GM12878 (cell line): ENCODE data around the gene CCDC9B. TPM values are rescaled to one million over a fixed set of nuclear protein-coding genes. Genes with fewer than 3 reads are reported as not detected.

ENCODE experiments used
- ATAC-seq: fragments of 200-7000 bp; cut with Tn5 transposase; 3 replicates; pipeline ENCODE4 v1.9.1; 2020; ENCODE audit warnings: mild to moderate bottlenecking, moderate library complexity
- BruUV-seq: library from RNA; stranded (reverse); fragments of 400-500 nt; replicated peaks from 2 replicates; lab custom pipeline; 2021; lab: Mats Ljungman, UMichigan
- CTCF ChIA-PET: fragments of 300-600 bp; sonication (Branson Sonifier 250); formaldehyde crosslinking; extraction: SDS; loops from one replicate; lab custom pipeline; 2021; ENCODE audit warnings: inconsistent platforms; lab: Yijun Ruan, JAX
- POLR2A ChIA-PET: fragments of 350-600 bp; formaldehyde crosslinking; extraction: SDS; loops from one replicate; lab custom pipeline; 2021; ENCODE audit warnings: inconsistent platforms; lab: Charles Lee
- RAD21 ChIA-PET: fragments of 300-600 bp; sonication (Branson Sonifier 250); formaldehyde crosslinking; loops from one replicate; lab custom pipeline; 2023; ENCODE audit warnings: antibody characterized with exemption; ENCODE audit not compliant: unreplicated experiment; lab: Charles Lee
- SMC1A ChIA-PET: fragments of 300-600 bp; sonication (Branson Sonifier 250); formaldehyde crosslinking; loops from one replicate; lab custom pipeline; 2023; ENCODE audit not compliant: unreplicated experiment, uncharacterized antibody; lab: Charles Lee
- DNase-seq: peaks from one replicate; pipeline ENCODE4 v3.0.0-alpha.2; 2011; ENCODE audit warnings: low read depth, low spot score
- FAIRE-seq: peaks from 3 replicates; lab custom pipeline; 2011; peaks lifted over from hg19 to GRCh38; lab: Jason Lieb, UNC
- H2AFZ ChIP-seq: 2 replicates; pipeline ENCODE4 v1.6.0; 2011; ENCODE audit warnings: low read depth, low read length, control low read depth; ENCODE audit not compliant: control insufficient read depth
- H3K27ac ChIP-seq: 2 replicates; pipeline ENCODE4 v1.5.1; 2011; ENCODE audit warnings: control low read depth; ENCODE audit not compliant: control insufficient read depth, insufficient read depth
- H3K27me3 ChIP-seq, 2 experiments: replicated peaks in 1 of 2; 2 replicates each; pipeline versions ENCODE4 v1.6.0 to v1.6.1; 2011; ENCODE audit warnings: low read length in 1 of 2; ENCODE audit not compliant: control insufficient read depth in 2 of 2, insufficient read depth in 2 of 2
- H3K36me3 ChIP-seq, 2 experiments: 2 replicates each; pipeline ENCODE4 v1.5.1; 2011; ENCODE audit warnings: low read length in 1 of 2; ENCODE audit not compliant: control insufficient read depth in 2 of 2, insufficient read depth in 2 of 2
- H3K4me1 ChIP-seq: 2 replicates; pipeline ENCODE4 v1.6.1; 2011; ENCODE audit warnings: mild to moderate bottlenecking, low read length, moderate library complexity, mixed read lengths; ENCODE audit not compliant: control insufficient read depth, insufficient read depth
- H3K4me2 ChIP-seq: 2 replicates; pipeline ENCODE4 v1.6.0; 2011; ENCODE audit warnings: control low read depth; ENCODE audit not compliant: control insufficient read depth, insufficient read depth
- H3K4me3 ChIP-seq: fragments of 200-600 bp; sonication (generic); 2 replicates; pipeline ENCODE4 v1.5.1; 2016
- H3K79me2 ChIP-seq: 2 replicates; pipeline ENCODE4 v1.6.0; 2011; ENCODE audit warnings: low read length; ENCODE audit not compliant: control insufficient read depth, insufficient read depth
- H3K9ac ChIP-seq: 2 replicates; pipeline ENCODE4 v1.8.0; 2011; ENCODE audit warnings: low read length, control low read depth, mixed read lengths; ENCODE audit not compliant: control insufficient read depth, insufficient read depth
- H3K9me3 ChIP-seq: replicated peaks from 3 replicates; pipeline ENCODE4 v1.5.1; 2011; ENCODE audit warnings: mild to moderate bottlenecking, low read length; ENCODE audit not compliant: control insufficient read depth, insufficient read depth
- H4K20me1 ChIP-seq: 2 replicates; pipeline ENCODE4 v1.6.0; 2011; ENCODE audit not compliant: control insufficient read depth, insufficient read depth
- E2F4 ChIP-seq: IDR thresholded peaks from 2 replicates; pipeline ENCODE4 v1.6.1; 2012; ENCODE audit warnings: low read depth, low read length, improper control_type of control experiment
- FOS ChIP-seq: IDR thresholded peaks from 3 replicates; pipeline ENCODE4 v1.6.1; 2011; ENCODE audit warnings: borderline replicate concordance; ENCODE audit not compliant: insufficient read length; ENCODE audit errors: extremely low read depth
- HSF1 ChIP-seq: fragments of 150-350 bp; IDR thresholded peaks from 2 replicates; pipeline ENCODE4 v1.6.1; 2014; ENCODE audit warnings: mild to moderate bottlenecking, low read depth, low read length
- IKZF2 ChIP-seq, 2 experiments: fragments of 450-650 bp; IDR thresholded peaks; 2 replicates each; pipeline ENCODE4 v1.6.1; 2017; ENCODE audit warnings: mild to moderate bottlenecking in 2 of 2, moderate library complexity in 2 of 2
- IRF3 ChIP-seq: fragments of 450-650 bp; IDR thresholded peaks from 2 replicates; pipeline ENCODE4 v1.6.1; 2014; ENCODE audit warnings: mild to moderate bottlenecking
- JUND ChIP-seq: IDR thresholded peaks from 2 replicates; pipeline ENCODE4 v1.6.1; 2012; ENCODE audit warnings: low read depth, mild to moderate bottlenecking, low read length, improper control_type of control experiment, moderate library complexity
- MEF2A ChIP-seq: IDR thresholded peaks from 2 replicates; pipeline ENCODE4 v1.6.1; 2011; ENCODE audit warnings: low read depth, mild to moderate bottlenecking, low read length, moderate library complexity; ENCODE audit not compliant: insufficient read depth
- NKRF ChIP-seq: fragments of 450-650 bp; conservative IDR thresholded peaks from 2 replicates; pipeline ENCODE4 v1.6.1; 2017; ENCODE audit warnings: mild to moderate bottlenecking, moderate library complexity
- NR2F1 ChIP-seq: fragments of 450-650 bp; conservative IDR thresholded peaks from 2 replicates; pipeline ENCODE4 v1.6.1; 2017; ENCODE audit warnings: mild to moderate bottlenecking
- PML ChIP-seq: IDR thresholded peaks from 2 replicates; pipeline ENCODE4 v1.6.1; 2012; ENCODE audit warnings: low read length, inconsistent platforms
- SUPT20H ChIP-seq: IDR thresholded peaks from 2 replicates; pipeline ENCODE4 v1.6.1; 2011; ENCODE audit warnings: low read depth, mild to moderate bottlenecking, low read length, moderate library complexity, borderline replicate concordance; ENCODE audit not compliant: control insufficient read depth
- ZNF687 ChIP-seq: fragments of 450-650 bp; IDR thresholded peaks from 2 replicates; pipeline ENCODE4 v1.6.1; 2017; ENCODE audit warnings: mild to moderate bottlenecking, moderate library complexity
- ZSCAN29 ChIP-seq: fragments of 450-650 bp; IDR thresholded peaks from 2 replicates; pipeline ENCODE4 v1.6.1; 2017; ENCODE audit warnings: mild to moderate bottlenecking, moderate library complexity
- WGBS: methylation state at CpG from one replicate; pipeline ENCODE4 v1.1.6; 2016; ENCODE audit warnings: low lambda C conversion rate; ENCODE audit not compliant: insufficient replicate concordance, insufficient coverage; ENCODE audit errors: missing lambda C conversion rate; 5-methylcytosine and 5-hydroxymethylcytosine counted together
- in situ Hi-C: fragments of 300-500 bp; cut with MboI; formaldehyde crosslinking; loops from 9 replicates; pipeline ENCODE4 v1.14.3; 2018; ENCODE audit warnings: mixed read lengths
- intact Hi-C: fragments of 100-400 bp; cut with micrococcal nuclease; formaldehyde crosslinking; loops from one replicate; pipeline ENCODE4 v1.14.2; 2022; ENCODE audit not compliant: unreplicated experiment
- polyA plus RNA-seq, 11 experiments: library from polyadenylated mRNA; depleted of rRNA in 4 of 11; unstranded in 6 of 11; stranded (reverse) in 5 of 11; fragments of >200 nt; fragmentation: Nextera tagmentation in 4 of 11; fragmentation: Illumina TruSeq in 1 of 11; extraction: Ambion mirVana in 4 of 11; extraction: Trizol in 1 of 11; gene quantifications; 1 replicate in 1 of 11; 2 replicates in 10 of 11; pipeline versions ENCODE4 v1.2.1 to v1.2.3, GENCODE V29; 2011 to 2016; ENCODE audit warnings: inconsistent platforms in 2 of 11, missing spikeins in 2 of 11, low read depth in 1 of 11
- total RNA-seq, 4 experiments: library from RNA; depleted of rRNA in 3 of 4; stranded (reverse); fragments of >200 nt in 3 of 4; fragmentation: Illumina TruSeq in 1 of 4; extraction: Trizol in 1 of 4; gene quantifications; 2 replicates each; pipeline versions ENCODE4 v1.2.1 to v1.2.3, GENCODE V29; 2013 to 2021

The CCDC9B gene
- total and polyA plus RNA-seq, 10 of the 15 experiments (the other 5 are each of a cell fraction or from before 2014, with no cell fraction given), result 0.01 to 0.08 (median 0.03) TPM; not detected in 6

- DNase-seq (no peak), FAIRE-seq (no peak), ATAC-seq (no peak)
- CTCF ChIA-PET, result interaction anchor here (0.7 to 17.6 kb wide), 21 partner anchors 11 to 420 kb away, joined by 3 to 336 read pairs (median 4); partner anchors contain the start of genes ANKRD63, CCDC9B, INAFM2 and SRP14
- Histone ChIP-seq H3K4me1 (peaks cover 12% of the 10 kb centered on the region), H3K79me2 (no peaks in the 10 kb centered on the region), H4K20me1 (no peaks in the 10 kb centered on the region), H3K4me3 (no peak overlapping the region), H3K4me2 (no peak overlapping the region; the same call in 1 of the 2 replicates), H3K9me3 (no peaks in the 10 kb centered on the region), H2AFZ (no peak overlapping the region), H3K36me3 (no peaks in the 10 kb centered on the region), H3K27me3 (peaks cover 0 to 3% of the 10 kb centered on the region in 2 experiments; a peak in 2 of 4 replicates), H3K9ac (no peak overlapping the region; the same call in 1 of the 2 replicates), H3K27ac (no peak overlapping the region; the same call in 1 of the 2 replicates)
- RAD21 ChIA-PET, result interaction anchor here (1.3 to 6.8 kb wide), 4 partner anchors 28 to 264 kb away, joined by 4 to 87 read pairs (median 12); no protein-coding TSS in a partner anchor
- no TSS peak for BruUV-seq
- in situ Hi-C loops, result loop anchor here (5.0 kb wide), 1 partner anchor 48 kb away; the partner anchor contains the start of gene DISP2
- SMC1A ChIA-PET, result interaction anchor here (0.8 to 10.0 kb wide), 8 partner anchors 28 to 521 kb away, joined by 3 to 83 read pairs (median 6); no protein-coding TSS in a partner anchor
- intact Hi-C loops, result no loop called here
- WGBS, result 60% methylated on average over 8 of the region's 8 CpGs
- POLR2A ChIA-PET, result no interaction called here
- TF ChIP-seq E2F4, result no peak
- TF ChIP-seq IRF3, result no peak
- TF ChIP-seq IKZF2 (IDR thresholded peaks at IDR 0.05), result no peak
- TF ChIP-seq FOS, result no peak
- TF ChIP-seq SUPT20H, result no peak
- TF ChIP-seq NKRF, result no peak
- TF ChIP-seq MEF2A, result no peak
- no peak for TF ChIP-seq JUND
- TF ChIP-seq ZNF687, result no peak
- TF ChIP-seq HSF1, result no peak
- TF ChIP-seq PML, result no peak
- no peak for TF ChIP-seq ZSCAN29
- no peak for TF ChIP-seq NR2F1
Measured at GRCh38 chr15:40309344-40309862, 31.3 kb downstream of the CCDC9B start.
